Measurements from ENCODE around the gene STUM.

GRCh38 chr1:226553266-226553923 is 4.8 kb downstream of the STUM start:
- no peak for TF ChIP-seq CTCF (IDR thresholded peaks at IDR 0.05)
- TF ChIP-seq POLR2AphosphoS5 (IDR thresholded peaks at IDR 0.05), result no peak
- TF ChIP-seq POLR2A (IDR thresholded peaks at IDR 0.05), result no peak
